ENCODE measurements around the gene CCL11.

The CCL11 gene

DNA sequence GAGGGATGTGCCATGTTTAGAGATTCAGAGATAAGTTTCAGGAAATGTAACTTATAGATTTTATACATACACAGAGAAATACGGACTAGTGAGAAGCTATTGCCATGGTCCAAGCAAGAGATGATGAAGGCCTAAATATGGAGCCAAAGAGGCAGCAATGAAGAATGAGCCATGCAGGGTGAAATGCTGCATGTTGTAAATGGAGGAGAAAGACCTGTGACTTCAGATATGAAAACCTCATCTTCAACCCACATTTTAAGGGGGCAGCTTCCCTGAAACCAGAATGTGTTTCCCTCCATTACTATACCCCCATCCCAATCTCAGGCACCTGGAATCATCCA is 27.6 kb upstream of the CCL11 start:
- FAIRE-seq = no peak

DNA sequence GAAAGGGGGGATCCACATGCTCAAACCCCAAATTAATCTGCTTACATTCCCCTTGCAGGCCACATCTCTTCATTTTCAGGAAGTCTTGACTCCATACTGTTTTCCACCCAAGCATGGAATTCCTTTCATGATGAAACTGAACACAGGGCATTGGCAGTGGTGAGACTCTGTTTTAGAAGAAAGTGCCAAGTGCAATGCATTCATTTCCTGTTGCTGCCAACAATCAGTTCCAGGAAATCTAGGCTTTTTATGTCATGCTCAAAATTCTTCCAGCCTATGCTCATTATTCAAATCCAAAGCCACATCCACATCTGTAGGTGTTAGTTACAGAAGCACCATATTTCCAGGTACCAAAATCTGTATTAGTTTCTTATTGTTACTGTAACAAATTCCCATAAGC is 26.4 kb upstream of the CCL11 start:
- FAIRE-seq = no peak

DNA sequence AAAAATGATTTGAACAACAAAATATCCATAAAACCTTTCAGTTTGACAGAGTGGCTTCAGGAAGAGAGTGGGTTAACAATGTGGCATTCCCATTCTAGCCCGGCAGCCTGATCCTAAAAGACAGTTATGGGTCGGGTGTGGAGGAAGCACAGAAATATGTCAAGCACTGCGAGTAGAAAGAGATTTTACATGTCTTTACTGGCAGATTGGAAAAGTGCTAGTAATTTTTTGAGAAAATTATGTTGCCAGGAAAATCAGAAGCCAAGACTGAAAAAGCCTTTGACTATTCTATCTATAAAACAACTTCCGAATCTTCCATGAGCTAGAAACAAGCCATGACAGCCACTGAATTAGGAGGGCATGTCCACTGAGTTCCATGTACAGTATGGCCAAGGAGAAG is 24.7 kb upstream of the CCL11 start:
- no peak for FAIRE-seq

DNA sequence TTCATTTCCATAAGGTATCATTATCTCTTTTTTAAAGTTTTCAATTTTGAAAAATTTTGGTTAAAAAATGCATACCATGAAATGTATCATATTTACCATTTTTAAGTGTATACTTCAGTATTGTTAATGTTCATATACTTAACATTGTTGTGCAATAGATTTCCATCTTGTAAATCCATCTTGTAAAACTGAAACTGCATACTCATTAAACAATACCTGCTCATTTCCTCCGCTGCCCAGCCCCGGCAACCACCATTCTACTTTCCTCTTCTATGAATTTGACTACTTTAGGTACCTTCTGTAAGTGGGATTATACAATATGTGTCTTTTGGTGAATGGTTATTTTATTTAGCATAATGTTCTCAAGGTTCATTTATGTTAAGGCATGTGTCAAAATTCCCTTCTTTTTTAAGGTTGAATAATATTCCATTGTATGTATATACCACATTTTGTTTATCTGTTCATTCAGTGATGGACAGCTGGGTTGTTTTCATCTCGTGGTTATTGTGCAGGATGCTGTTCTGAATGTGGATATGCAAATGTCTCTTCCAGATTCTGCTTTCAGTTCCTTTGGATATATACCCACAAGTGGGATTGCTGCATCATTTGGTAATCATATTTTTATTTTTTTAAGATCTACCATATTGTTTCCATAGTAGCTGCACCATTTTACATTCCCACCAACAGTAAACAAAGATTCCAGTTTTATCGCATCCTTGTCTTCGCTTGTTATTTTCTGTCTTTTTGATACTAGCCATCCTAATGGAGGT is 23.8 kb upstream of the CCL11 start:
- FAIRE-seq = no peak

DNA sequence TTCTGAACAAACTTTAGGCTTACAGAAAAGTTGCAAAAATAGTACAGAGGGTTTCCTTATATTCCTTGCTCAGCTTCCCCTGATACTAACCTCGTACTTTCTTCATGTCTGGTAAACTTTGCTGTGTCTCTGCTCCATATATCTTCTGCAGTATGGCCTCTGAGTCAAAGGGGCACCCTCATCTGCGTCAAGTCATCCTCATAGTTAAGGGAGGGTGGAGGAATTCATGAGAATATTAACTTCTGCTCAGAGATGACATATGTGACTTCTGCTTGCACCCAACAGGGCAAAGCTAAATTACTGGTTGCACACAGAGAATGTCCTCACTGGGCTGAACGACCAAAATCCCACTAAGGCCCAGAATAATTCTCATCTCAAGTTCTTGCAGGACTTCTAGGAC is 19.8 kb upstream of the CCL11 start:
- FAIRE-seq = no peak

DNA sequence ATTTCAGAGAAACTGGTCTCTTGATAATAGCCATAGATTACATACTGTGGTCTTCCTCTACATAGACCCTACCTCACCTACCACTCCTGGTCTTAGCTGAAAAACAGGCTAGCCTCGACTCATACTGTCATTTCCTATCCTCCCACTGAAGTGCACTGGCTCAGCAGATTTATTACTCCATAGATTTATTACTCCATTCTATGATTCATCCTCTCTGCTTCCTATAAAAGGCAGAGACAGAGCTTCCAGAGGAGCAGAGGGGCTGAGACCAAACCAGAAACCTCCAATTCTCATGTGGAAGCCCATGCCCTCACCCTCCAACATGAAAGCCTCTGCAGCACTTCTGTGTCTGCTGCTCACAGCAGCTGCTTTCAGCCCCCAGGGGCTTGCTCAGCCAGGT is 15.6 kb upstream of the CCL11 start, which contains the start of gene CCL7:
Gene CCL7 (plus strand): TSS at position 253 of the 400 bp plus-strand sequence. CDS start 70 bp downstream, at position 323.
- no peak for FAIRE-seq

DNA sequence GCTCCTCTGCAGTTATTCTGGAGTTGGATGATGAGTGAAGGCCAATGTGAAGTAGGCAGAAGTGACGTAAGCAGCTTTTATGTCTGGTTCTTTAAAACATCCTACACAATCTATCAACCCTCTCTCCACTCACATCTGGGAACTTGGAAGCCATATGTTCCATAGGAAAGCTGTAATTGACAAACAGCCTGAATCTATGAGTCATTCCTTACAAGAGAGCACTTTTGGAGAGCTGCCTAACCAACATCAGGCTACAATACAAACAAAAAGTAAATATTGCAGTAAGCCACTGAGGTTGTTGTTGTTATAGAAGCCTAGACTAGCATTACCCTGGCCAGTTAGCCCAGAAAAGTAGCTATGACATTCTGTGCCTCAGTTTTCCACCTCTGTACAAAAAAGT is 9.7 kb upstream of the CCL11 start:
- no peak for FAIRE-seq

DNA sequence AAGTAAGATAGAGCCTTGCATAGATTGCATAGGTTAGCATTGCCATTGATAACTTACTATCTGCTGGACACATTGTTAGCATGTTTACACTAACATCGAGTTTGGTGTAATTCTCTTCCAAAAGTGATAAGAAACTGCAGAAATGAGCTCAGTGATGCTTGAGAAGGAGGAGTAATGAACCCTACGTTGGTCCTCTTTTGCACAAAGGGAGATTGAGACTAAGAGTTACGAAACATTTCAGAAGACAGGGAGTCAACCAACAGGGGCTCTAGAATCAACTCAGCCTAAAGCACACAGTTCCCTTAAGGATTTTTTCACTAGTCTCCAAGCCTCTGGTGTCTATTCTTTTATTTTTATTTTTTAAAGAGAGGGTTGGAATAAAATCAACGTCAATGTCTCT is 8.7 kb upstream of the CCL11 start:
- FAIRE-seq = no peak

DNA sequence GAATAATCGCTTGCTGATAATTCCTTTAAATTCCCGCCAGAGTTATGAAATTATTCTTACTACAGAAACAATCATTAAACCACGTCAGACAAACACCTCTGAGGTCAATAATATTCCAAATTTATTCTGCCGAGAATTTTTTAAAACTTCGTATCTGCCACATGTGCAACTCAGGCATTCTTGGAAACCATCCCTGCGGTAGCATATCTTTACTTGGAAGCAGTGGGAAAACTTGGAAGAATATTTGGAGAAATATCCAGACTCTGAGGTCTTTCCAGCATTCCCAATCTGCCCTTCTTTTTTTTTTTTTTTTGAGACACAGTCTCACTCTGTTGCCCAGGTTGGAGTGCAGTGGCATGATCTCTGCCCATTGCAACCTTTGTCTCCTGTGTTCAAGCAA is 2.0 kb upstream of the CCL11 start:
- FAIRE-seq = no peak

DNA sequence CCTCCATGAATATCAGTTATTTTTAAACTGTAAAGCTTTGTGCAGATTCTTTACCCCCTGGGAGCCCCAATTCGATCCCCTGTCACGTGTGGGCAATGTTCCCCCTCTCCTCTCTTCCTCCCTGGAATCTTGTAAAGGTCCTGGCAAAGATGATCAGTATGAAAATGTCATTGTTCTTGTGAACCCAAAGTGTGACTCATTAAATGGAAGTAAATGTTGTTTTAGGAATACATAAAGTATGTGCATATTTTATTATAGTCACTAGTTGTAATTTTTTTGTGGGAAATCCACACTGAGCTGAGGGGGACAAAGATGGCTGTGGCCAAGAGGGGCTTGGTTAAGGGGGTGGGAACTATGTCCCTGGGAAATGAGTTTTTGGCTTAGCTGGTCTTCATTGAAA is 2.3 kb downstream of the CCL11 start:
- no peak for FAIRE-seq

DNA sequence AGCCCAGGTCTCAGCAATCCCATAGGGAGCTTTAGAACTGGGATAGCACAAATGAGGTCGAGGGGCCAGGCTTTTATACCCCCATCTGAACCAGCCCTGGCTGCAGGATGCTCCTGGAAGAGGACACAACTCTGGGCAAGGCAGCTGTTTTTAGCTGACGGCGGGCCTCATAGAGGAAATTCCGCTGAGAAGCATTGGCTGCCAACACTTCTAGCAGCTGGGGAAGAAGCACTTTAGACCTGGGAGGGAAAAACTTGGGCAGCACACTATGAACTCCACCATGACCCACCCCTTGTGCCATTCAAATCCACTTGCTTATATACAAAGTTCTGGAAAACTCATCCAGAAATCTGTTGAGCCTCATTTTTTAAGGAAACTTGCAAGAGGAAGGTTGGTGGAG is 5.0 kb downstream of the CCL11 start:
- no peak for FAIRE-seq

DNA sequence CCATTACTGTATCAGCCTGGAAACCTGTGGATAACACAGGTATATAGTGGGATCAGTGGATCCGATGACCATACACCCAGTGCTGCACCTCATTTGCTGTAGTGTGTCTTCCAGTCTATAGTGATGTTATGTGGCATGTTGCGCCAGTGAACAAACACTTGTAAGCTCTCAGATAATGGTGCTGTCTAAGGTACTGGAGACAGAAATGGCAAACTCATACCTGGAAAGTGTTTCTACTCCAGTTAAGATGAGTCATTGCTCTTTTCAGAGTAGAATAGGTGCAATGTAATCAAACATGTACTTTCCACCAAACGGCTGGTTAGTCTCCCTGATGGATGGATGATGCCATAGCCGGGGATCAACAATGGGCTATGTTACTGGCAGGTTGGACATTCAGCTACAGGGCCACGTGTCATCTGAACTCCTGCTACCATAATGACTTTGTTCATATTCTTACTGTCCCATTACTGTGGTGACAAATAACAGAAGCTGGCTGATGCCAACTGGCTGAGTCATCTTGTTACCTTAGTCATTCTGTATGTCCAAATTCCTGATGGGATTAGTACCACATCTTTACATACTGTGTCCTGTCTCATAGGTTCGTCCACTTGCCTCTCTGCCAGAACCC is 6.3 kb downstream of the CCL11 start:
- no peak for FAIRE-seq

DNA sequence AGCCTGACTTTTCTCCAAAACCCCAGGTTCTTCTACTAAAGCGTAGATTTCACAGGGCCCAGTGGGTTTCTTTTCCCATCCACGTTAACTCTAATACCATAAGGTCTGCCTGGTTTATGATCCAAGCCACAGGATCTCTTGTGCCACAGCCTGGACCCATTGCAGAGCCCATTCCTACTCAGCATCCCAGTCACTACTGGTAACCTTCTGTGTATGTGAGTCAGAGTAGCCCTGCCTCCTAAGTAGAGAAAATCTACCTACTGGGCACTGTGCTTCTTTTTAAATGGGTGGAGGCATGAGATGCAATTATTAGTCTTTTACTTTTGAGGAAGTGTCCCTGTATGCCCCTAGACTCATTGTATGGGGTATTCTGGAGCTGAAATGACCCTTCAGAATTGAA is 13.5 kb downstream of the CCL11 start:
- FAIRE-seq = no peak

DNA sequence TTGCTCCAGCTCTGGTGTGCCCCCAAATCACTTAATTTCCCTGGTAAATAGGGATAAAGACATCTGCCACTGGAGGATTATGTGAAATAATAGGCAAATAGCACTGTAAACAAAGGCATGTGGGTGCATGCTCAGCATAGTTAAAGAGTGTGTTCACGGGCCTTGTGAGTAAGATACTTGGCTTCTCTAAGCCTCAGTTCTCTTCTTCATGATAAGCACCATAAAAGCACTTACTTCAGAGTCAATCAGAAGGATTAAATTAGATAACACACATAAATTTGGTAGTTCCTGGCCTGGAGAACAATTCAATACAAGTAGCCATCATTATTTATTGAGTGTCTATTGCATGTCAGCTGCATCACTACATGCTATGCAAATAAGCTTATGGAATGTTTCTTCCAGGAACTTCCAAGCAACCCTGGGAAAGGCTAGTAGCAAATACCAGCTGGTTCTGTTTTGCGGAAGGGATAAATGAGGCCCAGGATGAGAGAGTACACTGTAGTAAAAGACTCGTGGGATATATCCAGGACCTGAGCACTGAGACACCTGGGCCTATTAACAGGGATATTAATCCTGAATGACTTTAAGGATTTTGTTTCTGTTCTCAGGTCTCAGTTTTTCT is 14.5 kb downstream of the CCL11 start:
- no peak for FAIRE-seq

DNA sequence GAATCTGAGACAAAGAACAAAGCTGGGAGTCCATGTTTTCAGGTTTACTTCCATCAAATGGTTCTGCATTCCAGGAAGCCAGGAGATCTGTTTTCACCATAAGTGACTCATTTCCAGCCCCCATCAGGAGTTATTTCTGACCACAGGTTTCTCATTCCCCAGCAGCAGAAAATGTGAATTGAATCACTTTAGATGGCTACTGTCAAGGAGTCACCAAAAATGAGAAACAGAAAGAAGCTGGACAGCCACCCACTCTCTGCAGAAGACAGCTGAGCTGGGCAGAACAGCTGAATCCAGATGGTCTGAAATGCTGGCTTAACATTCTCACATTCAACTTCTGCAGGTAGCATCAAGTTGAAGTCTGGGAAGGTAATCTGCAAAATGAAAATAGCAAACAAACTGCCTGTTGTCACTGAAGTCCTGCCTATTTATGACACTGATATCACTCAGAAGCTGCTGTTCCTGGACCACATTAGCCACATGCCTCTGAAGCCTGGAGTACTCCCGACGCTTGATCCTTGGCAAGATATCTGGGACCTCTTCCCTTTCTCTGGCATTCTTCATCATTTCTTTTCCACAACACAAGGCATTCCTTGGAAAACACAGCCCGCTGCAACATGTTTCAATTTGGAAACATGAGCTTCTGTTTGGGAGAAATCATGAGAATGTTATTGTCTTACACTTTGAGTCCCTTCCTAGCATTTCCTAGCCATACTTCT is 15.3 kb downstream of the CCL11 start:
- FAIRE-seq = peak; percentile 33

DNA sequence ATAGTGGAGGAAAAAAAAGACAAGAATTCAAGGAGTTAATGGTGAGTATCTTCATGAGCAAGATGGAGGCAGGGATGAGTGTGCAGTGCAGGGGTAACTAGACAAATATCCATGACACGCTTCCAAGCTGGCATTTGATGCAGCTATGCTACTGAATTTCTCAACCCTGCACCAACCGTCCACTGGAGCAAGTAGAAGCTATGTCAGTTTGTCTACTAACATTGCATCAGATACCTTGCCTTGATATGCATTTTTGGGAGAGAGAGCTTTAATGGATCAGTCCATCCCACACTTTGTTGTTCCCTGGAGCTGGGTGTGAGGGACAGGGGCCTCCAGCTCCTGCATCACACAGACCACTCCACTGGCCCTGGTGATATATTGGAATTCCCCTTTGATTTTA is 16.4 kb downstream of the CCL11 start:
- no peak for FAIRE-seq

DNA sequence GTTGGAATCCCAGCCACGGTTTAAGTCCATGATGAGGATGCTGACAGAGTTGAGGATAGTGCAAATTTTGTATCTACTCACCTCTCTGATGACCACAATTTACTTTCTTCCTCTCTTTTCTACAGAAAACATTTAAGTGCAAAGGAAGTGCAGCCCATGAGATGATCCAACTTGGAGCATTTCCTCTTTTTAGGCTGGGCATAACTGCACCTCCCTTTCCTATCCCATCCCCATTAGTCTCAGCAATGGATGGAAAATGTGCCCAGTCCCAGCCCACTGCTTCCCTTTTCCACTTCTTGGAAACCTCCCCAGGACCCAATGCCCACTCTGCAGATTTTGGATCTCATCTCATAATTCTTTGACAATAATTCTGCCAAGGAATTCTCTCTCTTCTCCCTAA is 17.1 kb downstream of the CCL11 start:
- FAIRE-seq = no peak

DNA sequence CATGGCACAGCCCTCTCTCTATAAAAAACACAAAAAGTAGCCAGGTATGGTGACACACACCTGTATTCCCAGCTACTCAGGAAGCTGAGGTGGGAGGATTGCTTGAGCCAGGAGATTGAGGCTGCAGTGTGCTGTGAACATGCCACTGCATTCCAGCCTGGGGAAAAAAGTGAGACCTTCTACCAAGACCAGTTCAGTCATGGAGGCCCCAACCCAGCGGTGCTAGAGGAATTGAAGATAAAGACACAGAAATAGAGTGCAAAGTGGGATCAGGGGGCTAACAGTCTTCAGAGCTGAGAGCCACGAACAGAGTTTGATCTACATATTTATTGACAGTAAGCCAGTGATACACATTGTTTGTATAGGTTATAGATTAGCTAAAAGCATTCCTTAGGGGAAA is 18.1 kb downstream of the CCL11 start:
- FAIRE-seq = no peak

DNA sequence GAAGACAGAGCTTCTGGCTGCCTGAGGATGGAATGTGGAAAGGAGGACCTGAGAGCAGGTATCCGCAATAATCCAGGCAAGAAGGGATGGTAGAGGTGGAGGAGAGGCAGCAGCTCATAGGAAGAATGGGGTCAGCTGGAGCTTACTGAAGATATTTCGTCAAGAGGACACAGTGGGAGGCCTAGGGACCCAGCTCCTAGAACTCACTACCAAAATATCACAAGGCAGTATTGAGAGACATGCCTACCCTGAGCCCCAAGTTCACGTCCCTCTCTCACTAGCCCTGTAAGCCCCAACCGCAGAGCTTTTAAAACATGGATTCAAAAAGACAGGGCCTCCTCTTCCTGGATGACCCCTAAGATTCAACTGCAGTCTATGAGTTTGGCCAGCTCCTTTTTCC is 19.5 kb downstream of the CCL11 start:
- FAIRE-seq = no peak

DNA sequence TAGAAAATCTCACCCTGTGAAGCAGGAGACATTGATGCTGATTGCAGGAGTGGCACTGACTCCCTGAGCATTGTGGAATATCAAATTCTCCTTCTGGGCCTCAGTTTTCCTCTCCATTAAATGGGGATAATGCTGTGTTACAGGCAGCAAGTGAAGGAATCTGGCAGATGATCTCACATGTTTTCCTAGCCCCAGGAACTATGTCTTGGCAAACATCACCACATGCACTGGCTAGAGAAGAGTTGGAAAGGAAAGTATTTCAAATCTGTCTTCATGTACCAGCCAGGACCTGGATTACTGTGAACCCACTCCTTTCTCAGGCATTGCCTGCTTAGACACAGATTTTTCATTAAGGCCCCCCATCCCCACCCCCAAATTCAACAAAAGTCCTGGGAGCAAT is 20.1 kb downstream of the CCL11 start:
- FAIRE-seq = no peak

DNA sequence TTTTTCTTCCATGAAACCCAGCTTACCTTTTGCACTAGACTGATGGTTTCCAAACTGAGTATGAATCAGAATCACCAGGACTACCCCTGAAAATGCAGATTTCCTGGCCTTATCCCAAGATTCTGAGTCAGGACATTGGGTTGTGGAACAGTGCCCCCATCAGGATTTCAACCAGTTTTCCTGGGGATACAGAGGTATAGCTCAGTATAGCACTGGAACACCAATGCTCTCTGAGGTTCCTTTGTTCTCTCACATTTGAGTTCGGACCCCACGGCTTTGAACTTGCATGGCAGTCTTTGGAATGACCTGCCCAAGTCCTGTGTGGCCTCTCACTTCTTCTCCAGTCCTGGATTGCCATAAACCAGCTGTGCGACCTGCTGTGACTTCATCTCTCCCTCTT is 20.9 kb downstream of the CCL11 start:
- no peak for FAIRE-seq

DNA sequence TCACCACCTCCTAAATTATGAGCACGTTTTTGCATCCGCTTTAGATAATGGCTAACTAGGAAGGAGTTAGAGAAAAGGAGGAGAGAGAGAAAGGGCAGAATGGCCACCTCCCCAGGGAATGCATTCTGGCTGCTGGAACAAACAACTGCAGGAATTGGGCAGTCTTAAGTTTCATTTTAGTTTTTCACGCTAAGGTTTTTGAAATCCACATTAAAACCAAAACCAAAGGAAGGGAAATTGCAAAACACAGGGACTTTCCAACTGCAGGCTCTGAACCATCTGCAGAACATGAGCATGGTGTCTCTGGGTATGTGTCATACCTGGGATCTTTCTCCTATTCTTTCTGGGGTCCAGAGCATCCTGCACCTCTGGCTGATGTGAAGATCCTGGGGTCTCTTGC is 21.6 kb downstream of the CCL11 start:
- no peak for FAIRE-seq

DNA sequence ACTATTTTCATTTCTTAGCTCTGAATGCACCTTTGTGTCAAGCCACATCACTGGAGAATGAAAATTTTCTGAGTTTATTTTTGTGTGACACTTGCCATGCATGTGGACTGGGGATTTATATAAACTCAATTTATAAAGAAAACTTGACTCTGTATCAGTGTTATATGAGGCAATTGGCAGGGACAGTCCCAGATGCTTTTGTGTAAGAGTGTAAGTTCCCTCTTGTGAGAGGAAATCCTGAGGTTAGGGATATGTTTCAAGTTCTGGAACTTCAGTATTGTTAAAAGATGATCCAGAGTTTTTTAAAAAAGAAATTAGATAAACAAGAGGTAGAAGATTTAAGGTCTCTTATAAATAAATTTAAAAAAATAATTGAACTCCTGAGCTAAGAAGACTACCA is 22.8 kb downstream of the CCL11 start:
- FAIRE-seq = no peak

DNA sequence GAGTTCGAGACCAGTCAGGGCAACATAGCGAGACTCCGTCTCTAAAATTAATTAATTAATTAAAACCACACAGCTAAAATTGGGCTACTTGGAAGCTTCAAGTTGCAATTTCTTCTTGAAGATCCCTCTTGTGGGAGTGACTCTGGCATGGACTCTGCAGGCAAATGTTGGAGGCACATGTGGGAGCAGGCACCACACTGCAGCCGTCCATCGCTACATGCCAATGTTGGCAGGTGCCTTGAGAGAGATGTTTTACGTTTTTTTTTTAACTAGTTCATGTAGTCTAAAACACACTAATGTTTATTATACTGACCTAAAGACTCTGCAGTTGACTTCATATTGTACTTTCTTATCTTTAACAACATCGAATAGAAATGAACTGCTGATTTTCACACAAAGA is 25.7 kb downstream of the CCL11 start:
- FAIRE-seq = no peak

Measured in endometrium (tissue), 2 donors.